ENCODE measurements around the gene WNT9A.
"Not testable (repeated sequence)": the region's sequence is repeated elsewhere in the genome, so short reads cannot be mapped to it uniquely, and the experiment has no call there.

The WNT9A gene

DNA sequence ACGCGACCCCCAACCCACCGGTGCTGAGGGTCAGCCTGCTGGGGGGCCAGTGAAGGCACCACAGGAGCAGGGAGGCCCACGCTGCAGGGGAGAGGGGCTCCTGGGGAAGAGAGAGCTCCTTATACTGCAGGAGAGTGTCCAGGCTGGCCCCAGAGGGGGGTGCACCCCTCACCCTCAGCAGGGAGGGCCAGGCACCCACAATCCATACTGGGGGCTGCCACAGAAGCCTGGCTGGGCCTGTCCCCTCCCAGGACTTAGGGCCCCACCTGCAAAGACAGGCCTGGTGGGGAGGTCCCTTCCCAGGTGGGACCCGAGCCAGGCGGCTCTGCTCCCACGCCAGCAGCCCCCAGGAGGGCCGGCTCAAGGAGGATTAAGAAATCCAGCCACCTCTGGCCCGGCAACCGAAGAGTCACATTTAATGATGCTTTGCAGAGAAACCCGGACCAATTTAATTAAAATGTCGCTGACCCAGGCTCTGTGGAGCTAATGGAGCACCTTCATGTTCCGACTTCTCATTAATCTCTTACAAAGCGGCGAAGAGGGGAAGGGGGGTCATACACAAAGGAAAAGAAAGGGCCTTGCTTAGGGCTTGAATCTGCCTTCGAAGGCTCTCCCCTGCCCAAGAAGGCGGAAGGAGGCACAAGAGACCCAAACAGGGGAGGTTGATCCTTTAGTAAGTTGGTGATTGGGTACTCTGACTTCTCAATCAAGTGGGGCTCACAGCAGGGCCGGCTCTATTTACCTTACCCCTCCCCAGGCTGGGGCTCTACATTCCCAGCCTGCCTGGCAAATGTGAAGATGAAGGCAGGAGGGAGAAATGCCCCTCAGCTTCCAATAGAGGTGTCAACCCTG lies 25.0 kb downstream of the WNT9A start:
- no peak for DNase-seq

DNA sequence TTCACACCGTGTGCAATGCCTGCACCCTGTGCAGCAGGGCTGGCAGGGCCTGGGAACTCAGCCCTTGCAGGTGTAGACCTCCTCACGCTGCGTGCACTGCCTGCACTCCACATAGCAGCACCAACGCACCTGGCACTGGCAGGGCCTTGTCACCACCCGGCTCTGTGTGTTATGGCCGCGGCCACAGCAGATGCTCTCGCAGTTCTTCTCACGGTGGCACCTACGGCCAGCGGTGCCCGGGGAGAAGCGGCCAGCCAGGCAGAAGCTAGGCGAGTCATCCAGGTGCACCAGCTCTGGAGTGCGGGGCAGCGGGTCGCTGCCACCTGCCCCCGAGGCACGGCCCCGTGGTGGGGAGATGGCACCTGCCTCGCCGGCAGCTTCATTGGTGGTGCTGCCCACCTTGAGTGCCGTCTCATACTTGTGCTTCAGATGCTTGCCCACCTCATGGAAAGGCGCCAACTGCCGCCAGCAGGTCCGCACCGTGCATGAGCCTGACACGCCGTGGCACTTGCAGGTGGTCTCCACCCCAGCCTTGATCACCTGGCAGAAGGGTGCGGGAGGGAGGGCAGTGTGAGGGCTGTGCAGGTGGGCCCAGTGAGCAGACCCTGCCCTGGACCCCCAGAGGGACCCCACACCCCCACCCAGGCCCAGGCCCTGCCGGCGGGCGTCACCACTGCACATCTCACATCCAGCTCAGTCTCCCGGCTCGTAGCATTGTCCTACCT lies 26.1 kb downstream of the WNT9A start:
- no peak for DNase-seq

- no peak for DNase-seq
These were observed 26.8 kb downstream of the WNT9A start for GRCh38 chr1:227920896-227921295.

GRCh38 chr1:227920426-227920825 lies 27.3 kb downstream of the WNT9A start:
- no peak for DNase-seq

GRCh38 chr1:227919906-227920305 lies 27.8 kb downstream of the WNT9A start:
- no peak for DNase-seq

DNA sequence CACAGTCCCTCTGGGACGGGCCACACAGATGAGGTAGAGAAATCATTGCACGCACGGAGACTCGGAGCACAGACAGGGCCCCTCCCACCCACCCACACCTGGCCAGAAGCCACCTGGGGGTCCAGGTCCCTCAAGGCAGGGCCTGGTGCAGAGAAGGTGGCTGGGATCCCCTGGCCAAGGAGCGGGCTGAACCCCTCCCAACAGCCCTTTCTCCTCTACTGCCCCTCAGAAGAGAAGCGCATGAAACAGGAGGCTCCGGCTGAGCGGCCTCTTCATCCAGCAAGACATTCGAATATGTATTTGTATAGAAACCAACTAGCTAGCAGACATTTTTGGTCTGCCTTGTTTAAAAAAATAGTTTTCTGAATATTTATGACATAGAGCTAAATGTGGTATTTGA lies 29.0 kb downstream of the WNT9A start:
- no peak for DNase-seq

DNA sequence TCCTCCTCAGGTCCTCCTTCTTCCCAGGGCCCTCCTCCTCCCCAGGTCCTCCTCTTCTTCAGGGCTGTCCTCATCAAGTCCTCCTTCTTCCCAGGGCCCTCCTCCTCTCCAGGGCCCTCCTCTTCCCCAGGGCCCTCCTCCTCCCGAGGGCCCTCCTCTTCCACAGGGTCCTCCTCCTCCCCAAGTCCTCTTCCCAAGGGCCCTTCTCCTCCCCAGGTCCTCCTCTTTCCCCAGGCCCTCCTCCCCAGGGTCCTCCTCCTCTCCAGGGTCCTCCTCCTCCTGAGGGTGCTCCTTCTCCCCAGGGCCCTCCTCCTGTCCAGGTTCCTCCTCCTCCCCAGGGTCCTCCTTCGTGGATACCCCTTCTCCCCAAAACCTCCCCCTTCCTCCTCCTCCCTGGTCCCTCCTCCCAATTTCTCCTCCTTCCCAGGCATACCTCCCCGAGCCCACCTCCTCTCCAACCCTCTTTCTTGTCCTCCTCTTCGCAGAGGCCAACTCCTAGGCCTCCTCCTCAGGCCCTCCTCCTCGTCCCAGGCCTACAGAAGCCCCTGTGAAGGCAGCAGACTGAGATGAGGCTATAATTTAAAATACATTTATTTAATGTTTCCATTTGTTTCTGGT lies 29.5 kb downstream of the WNT9A start:
- DNase-seq, result no peak

GRCh38 chr1:227917081-227917950 lies 30.4 kb downstream of the WNT9A start:
- DNase-seq, result no peak

- no peak for DNase-seq
These were observed 31.1 kb downstream of the WNT9A start for GRCh38 chr1:227916655-227917054.

DNA sequence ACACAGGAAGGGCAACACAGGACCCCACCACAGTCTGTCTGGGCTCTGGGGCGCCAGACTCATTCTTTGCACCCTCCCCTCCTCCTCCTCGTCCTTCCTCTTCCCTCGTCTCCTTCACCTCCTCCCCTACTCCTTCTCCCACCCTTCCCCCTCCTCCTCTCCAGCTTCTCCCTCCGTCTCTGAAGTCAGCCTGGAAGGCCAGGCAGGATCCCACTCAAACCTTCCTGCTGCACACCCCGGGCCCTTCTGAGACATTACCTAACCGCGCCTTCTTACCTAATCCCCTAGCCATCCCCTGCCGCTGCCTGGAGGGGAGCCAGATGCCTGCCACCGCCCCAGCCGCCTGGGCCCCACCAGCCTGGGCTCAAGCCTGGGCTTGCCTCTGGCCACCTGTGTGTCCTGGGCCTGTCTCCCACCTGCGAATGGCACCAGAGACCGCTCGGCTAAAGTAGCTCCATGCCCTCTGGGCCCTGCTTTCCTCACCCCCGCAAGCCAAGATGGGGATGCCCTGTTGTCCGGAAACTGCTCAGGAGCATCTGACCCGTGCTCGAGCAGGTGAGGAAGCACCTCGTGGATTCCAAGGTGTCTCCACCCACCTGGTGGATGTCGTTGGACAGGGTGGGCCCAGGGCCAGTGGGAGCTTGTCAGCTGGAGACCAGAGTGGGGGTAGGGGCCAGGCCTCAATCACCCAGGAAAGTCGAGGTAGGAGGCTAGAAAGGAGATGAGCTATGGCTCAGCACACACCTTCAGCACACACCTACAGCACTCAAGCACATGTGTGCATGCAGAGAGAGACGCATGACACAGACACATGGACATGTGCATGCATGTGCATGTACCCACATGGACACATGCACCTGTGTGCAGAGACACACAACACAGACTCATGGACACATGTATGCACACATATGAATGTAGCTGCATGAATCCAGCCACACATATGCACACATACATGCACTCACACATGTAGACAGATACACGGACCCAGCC lies 31.9 kb downstream of the WNT9A start:
- DNase-seq, result no peak

- no peak for DNase-seq
These were observed 32.8 kb downstream of the WNT9A start for GRCh38 chr1:227914801-227915563.

GRCh38 chr1:227913764-227914721 lies 33.7 kb downstream of the WNT9A start:
- DNase-seq, result no peak

GRCh38 chr1:227913396-227913763 lies 34.4 kb downstream of the WNT9A start:
- DNase-seq, result no peak

DNA sequence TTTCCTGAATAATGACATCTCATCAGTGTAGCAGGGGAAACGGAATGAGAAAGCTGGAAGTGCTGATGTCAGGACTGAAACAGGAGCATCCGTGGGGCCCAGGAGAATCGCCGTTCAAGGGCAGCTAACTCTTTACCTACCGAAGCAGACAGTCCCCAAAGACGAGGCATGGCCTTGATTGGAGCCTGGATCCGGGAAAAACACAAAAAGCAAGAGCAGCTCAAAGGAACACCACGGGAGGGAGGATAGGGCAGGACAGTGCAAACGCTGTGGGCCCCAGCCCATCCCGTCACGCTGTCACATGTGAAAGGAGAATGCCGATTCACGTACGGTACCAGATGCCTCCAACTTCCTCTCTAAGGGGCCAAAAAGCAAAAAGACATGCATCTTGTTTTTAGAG lies 34.9 kb downstream of the WNT9A start:
- DNase-seq, result no peak

DNA sequence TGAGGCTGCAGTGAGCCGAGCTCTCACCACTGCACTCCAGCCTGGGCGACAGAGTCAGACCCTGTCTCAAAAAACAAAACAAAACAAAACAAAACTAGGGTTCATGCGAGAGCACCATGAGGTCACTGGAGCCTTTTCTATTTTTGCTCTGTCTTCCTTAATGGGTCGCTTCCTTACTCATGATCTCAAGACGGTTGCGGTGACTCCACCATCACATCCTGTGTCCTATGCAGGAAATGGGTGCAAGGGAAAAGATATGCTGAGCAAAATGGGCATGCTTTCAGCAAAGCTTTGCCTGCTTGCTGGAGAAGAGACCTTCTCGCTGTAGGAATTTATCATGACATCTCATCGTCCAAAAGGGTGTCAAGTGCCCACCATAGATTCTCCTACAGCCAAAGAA lies 36.4 kb downstream of the WNT9A start:
- DNase-seq, result no peak

DNA sequence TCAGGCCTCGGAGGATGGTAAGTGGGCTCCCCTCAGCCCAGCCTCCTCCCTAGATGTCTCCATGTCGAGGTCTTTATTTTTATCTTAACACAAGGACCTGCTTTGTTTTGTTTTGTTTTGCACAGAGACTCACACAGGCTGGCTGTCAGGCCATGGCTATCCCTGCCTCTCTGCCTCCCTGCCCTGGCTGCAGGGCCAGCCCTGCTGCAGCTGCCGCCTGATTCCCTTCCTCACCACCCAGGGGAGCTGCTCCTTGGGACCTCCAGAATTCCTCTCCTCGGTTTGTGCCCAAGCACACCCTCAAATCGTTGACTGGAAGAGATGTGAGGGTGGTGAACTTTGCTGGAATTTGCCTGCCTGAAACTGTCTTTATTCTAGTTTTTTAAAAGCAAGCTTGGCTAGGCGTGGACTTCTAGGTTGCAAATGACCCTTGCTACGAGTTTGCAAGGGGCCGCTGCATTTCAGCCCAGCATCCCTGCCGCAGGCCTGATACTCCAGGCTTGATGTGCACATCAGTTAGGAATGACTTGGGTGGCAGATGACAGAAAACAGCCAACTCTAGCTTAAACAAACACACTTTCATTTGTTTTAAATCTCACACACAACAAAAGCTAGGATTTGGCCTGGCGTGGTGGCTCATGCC lies 37.1 kb downstream of the WNT9A start:
- no peak for DNase-seq

DNA sequence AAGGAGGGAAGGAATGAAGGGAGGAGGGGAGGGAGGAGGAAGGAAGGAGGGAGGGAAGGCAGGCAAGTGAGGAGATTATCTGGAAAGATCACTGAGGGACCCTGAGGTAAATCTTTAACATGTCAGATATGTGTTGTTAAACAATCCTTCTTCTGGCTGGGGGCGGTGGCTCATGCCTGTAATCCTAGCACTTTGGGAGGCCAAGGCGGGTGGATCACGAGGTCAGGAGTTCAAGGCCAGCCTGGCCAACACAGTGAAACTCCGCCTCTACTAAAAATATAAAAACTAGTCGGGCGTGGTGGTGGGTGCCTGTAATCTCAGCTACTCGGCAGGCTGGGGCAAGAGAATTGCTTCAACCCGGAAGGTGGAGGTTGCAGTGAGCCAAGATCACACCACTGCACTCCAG lies 37.8 kb downstream of the WNT9A start:
- not testable (repeated sequence) for DNase-seq

- DNase-seq, result no peak
These were observed 38.5 kb downstream of the WNT9A start for GRCh38 chr1:227909188-227909587.

DNA sequence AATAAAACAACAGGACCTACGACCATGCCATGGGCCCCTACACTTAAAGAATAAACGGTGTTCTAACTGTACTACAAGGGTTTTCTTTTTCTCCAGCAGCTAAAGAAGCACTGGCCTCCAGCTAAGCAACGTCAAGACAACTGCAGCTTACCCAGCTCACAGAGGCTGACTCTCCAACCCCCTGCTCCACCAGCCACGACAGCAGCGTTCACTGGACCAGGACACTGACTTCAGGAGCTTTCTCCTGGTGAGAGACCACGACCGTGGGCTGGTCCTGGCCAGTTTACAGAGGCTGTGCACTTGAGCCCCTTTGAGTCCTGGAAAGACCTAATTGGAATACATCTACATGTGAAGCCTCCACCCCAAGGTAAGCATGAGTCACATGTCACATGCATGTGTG lies 39.4 kb downstream of the WNT9A start:
- DNase-seq, result no peak
